Measurements from ENCODE around the gene FAM156A.
"Not testable (repeated sequence)": the region's sequence is repeated elsewhere in the genome, so short reads cannot be mapped to it uniquely, and the experiment has no call there.

GRCh38 chrX:52947501-52947900, 10.8 kb downstream of the FAM156A start:
- not testable (repeated sequence) for TF ChIP-seq POLR2AphosphoS5 (IDR thresholded peaks at IDR 0.05; ENCODE audit: borderline replicate concordance, low read depth, low read length); EZH2 (IDR thresholded peaks at IDR 0.05)

All from SK-N-MC (cell line).